Body of pancreas (tissue), 4 donors: ENCODE measurements around the gene MLPH. TPM values are rescaled to one million over a fixed set of nuclear protein-coding genes. Genes with fewer than 3 reads are reported as not detected.

ENCODE experiments used
- ATAC-seq: fragments of 150-250 bp; one replicate; pipeline ENCODE4 v1.9.1; 2016
- DNase-seq, 4 donors: peaks; one replicate each; pipeline ENCODE4 v3.0.0-alpha.2; 2019
- H3K27ac ChIP-seq, 4 donors: fragments of 200-600 bp; sonication (generic); 1 replicate in 3 of 4; 2 replicates in 1 of 4; pipeline versions ENCODE4 v1.5.1 to v1.6.1; 2016 to 2019; ENCODE audit warnings: mild to moderate bottlenecking in 1 of 4, mixed read lengths in 1 of 4, moderate library complexity in 1 of 4
- H3K27me3 ChIP-seq, 2 donors: fragments of 200-600 bp; sonication (generic); one replicate each; pipeline ENCODE4 v1.6.0; 2016; ENCODE audit warnings: mild to moderate bottlenecking in 1 of 2
- H3K36me3 ChIP-seq, 2 donors: fragments of 200-600 bp; sonication (generic); replicated peaks in 1 of 2; 2 replicates each; pipeline ENCODE4 v1.5.1; 2016; ENCODE audit warnings: low read depth in 2 of 2; ENCODE audit not compliant: insufficient read depth in 1 of 2
- H3K4me1 ChIP-seq: fragments of 200-600 bp; sonication (generic); one replicate; pipeline ENCODE4 v1.6.0; 2016
- H3K4me3 ChIP-seq, 2 donors: fragments of 200-600 bp; sonication (generic); 1 replicate in 1 of 2; 2 replicates in 1 of 2; pipeline ENCODE4 v1.5.1; 2016 to 2019
- H3K9me3 ChIP-seq, 3 donors: fragments of 200-600 bp; sonication (generic); 1 replicate in 2 of 3; 2 replicates in 1 of 3; pipeline ENCODE4 v1.5.1; 2016
- CTCF ChIP-seq, 7 experiments: fragments of 450-650 bp in 4 of 7; fragments of 200-600 bp in 3 of 7; sonication (generic) in 3 of 7; IDR thresholded peaks; one replicate each; pipeline ENCODE4 v1.5.1; 2016 to 2019; ENCODE audit warnings: antibody characterized with exemption in 7 of 7
- POLR2A ChIP-seq, 3 donors: fragments of 450-650 bp; IDR thresholded peaks; one replicate each; pipeline ENCODE4 v1.6.1; 2016; ENCODE audit warnings: antibody characterized with exemption in 3 of 3, mild to moderate bottlenecking in 2 of 3
- WGBS, 2 donors: methylation state at CpG; one replicate each; pipeline ENCODE4 v1.1.5; 2017; 5-methylcytosine and 5-hydroxymethylcytosine counted together
- intact Hi-C: fragments of 100-400 bp; cut with DNase I; formaldehyde crosslinking; loops from one replicate; pipeline ENCODE4 v1.15.1; 2023
- total RNA-seq, 2 donors: library from RNA; depleted of rRNA; stranded (reverse); fragments of >200 nt; gene quantifications; one replicate each; pipeline ENCODE4 v1.1.0, GENCODE V29; 2016

Gene MLPH
- total RNA-seq, 2 donors from 2014 or later: 30.3 to 64.3 TPM

GRCh38 chr2:237497838-237498186 is 10.8 kb downstream of the MLPH start:
- DNase-seq (peak in 3 of 4 donors; percentile 35 to 59 (median 47)), ATAC-seq (no peak)
- no peaks in the 10 kb centered on the region for H3K9me3 ChIP-seq
- no peaks in the 10 kb centered on the region for H3K36me3 ChIP-seq
- intact Hi-C loops: no loop called here
- H3K4me1 ChIP-seq: peaks cover 11% of the 10 kb centered on the region
- 65 to 66% methylated on average over 10 of the region's 10 CpGs for WGBS, 2 donors
- no peak overlapping the region for H3K4me3 ChIP-seq
- H3K27ac ChIP-seq: peak overlapping the region in 1 of 4 donors; percentile 32
- TF ChIP-seq CTCF (IDR thresholded peaks at IDR 0.05) (no peak), POLR2A (IDR thresholded peaks at IDR 0.05) (no peak)
- H3K27me3 ChIP-seq: no peaks in the 10 kb centered on the region

DNA sequence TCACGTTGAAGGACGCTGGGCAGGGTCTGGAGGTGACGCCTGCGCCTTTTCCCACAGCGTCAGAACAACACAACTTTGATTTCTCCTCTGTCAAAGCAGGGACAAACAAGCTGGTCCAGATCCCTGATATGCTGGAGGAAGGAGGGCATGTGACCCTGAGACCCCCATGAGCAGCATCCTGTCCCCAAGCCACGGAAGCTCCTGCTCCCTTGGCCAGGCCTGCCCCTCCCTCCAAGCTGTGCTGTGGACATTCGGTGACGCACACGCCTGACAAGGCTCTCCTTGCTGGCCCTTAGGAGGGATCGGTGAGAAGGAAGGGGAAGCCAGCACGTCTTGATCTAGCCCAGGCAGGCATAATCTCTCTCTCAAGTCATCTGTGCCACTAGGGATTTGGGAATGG is 11.3 kb downstream of the MLPH start:
- intact Hi-C loops: no loop called here
- Histone ChIP-seq H3K27ac (peak overlapping the region in 1 of 4 donors; percentile 8), H3K27me3 (no peaks in the 10 kb centered on the region), H3K4me1 (peaks cover 16% of the 10 kb centered on the region), H3K36me3 (no peaks in the 10 kb centered on the region), H3K4me3 (no peak overlapping the region), H3K9me3 (no peaks in the 10 kb centered on the region)
- WGBS, 2 donors: 70 to 81% methylated on average over 11 of the region's 11 CpGs
- TF ChIP-seq POLR2A (IDR thresholded peaks at IDR 0.05) (no peak), CTCF (IDR thresholded peaks at IDR 0.05) (no peak)
- DNase-seq (peak in 1 of 4 donors; percentile 57), ATAC-seq (no peak)

DNA sequence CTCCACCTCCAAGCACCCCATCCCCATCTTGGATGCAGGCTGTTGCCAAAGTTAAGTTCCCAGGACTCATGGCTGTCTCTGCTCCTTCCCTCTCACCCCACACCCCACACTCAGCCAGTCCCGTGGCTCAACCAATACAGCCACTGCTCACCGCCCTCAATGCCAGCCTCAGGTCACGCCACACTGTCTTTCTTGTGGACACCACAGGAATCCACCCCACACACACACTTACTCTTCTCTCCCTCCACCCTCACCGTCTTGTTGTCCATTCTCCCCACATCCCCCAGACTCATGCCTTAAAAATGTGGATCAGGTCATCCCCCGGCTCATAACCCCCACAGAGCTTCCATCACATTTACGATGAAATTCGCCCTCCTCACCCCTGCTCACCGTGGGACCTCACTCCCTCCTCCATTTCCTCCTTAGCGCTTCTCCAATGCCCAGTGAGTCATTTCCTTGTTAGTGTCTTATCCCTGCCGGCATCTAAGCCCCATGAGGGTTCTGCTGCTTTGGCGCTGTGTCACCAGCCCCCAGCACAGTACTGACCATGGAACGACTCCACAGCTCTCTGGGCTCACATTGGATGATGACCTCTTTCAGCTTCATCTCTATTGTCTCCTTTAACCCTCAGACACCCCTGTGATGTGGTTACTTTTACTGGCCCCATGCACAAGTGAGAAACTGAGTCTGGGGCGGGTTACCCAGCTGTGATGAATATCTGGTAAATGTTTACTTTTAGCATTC is 13.8 kb downstream of the MLPH start:
- ATAC-seq: no peak
- no peaks in the 10 kb centered on the region for H3K27me3 ChIP-seq
- peaks cover 17% of the 10 kb centered on the region for H3K4me1 ChIP-seq
- WGBS, 2 donors: 68 to 86% methylated on average over 13 of the region's 13 CpGs
- no peak overlapping the region for H3K27ac ChIP-seq
- TF ChIP-seq POLR2A (IDR thresholded peaks at IDR 0.05) (no peak), CTCF (IDR thresholded peaks at IDR 0.05) (no peak)
- H3K36me3 ChIP-seq: no peaks in the 10 kb centered on the region
- no peaks in the 10 kb centered on the region for H3K9me3 ChIP-seq
- intact Hi-C loops: no loop called here
- H3K4me3 ChIP-seq: no peak overlapping the region
- no peak for DNase-seq

GRCh38 chr2:237501892-237502513 is 15.0 kb downstream of the MLPH start:
- H3K27me3 ChIP-seq: no peaks in the 10 kb centered on the region
- TF ChIP-seq POLR2A (IDR thresholded peaks at IDR 0.05) (no peak), CTCF (IDR thresholded peaks at IDR 0.05) (no peak)
- DNase-seq (no peak), ATAC-seq (peak; percentile 36)
- H3K36me3 ChIP-seq: no peaks in the 10 kb centered on the region
- 59 to 65% methylated on average over 2 of the region's 2 CpGs for WGBS, 2 donors
- peaks cover 17% of the 10 kb centered on the region for H3K4me1 ChIP-seq
- no peaks in the 10 kb centered on the region for H3K9me3 ChIP-seq
- intact Hi-C loops: no loop called here
- H3K4me3 ChIP-seq: no peak overlapping the region
- H3K27ac ChIP-seq: peak overlapping the region; percentile 29 to 82 (median 70)
